Measurements from ENCODE around the gene PCDHB16.
"Not testable (repeated sequence)": the region's sequence is repeated elsewhere in the genome, so short reads cannot be mapped to it uniquely, and the experiment has no call there.

Gene PCDHB16

DNA sequence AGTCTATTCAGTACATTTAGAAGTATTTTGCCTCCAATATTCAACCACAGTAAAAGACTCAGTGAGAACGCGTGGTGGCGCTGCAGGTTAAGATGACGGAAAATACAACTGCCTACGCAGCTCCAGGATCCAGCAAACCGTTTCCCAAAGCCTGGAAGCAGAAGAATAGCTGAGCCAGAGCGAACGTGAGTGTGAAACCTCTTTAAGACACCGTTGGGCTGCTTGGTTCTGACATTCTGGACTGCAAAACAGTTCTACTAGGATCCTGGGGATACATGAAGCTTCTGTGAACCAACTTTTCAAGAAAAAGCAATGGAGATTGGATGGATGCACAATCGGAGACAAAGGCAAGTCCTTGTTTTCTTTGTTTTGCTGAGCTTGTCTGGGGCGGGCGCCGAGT lies at the start of gene PCDHB16:
Gene PCDHB16, plus strand, starts transcription at position 140 of the 400 bp plus-strand sequence. Its CDS starts 173 bp downstream, at position 313.
- no peak for DNase-seq

DNA sequence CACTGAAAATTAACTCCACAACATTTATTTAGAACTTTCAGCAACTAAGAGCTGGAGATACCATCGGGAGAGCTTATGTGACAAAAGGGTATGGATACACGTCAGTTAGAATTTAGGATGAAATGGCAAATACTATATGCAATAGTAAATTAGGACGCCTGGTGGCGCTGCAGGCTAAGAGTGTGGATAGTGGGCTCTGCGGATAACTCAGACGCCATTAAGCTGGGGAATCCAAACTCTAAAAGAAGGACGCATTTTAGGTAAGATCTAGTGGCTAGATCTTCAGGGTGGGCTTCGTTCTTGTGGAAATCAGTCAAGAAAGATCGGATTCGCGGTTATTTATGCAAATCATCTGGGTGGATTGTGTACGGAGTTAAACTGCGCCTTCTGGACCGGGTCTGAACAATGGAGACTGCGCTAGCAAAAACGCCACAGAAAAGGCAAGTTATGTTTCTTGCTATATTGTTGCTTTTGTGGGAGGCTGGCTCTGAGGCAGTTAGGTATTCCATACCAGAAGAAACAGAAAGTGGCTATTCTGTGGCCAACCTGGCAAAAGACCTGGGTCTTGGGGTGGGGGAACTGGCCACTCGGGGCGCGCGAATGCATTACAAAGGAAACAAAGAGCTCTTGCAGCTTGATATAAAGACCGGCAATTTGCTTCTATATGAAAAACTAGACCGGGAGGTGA lies 47.0 kb upstream of the PCDHB16 start, which contains the start of gene PCDHB5:
Gene PCDHB5, plus strand, starts transcription at position 177 of the 688 bp plus-strand sequence. Its CDS starts 229 bp downstream, at position 406.
- no peak for DNase-seq

DNA sequence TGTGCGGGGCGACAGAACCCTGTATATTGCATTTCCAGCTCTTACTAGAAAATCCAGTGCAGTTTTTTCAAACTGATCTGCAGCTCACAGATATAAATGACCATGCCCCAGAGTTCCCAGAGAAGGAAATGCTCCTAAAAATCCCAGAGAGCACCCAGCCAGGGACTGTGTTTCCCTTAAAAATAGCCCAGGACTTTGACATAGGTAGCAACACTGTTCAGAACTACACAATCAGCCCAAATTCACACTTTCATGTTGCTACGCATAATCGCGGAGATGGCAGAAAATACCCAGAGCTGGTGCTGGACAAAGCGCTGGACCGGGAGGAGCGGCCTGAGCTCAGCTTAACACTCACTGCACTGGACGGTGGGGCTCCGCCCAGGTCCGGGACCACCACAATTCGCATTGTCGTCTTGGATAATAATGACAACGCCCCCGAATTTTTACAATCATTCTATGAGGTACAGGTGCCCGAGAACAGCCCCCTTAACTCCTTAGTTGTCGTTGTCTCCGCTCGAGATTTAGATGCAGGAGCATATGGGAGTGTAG lies 46.4 kb upstream of the PCDHB16 start:
- DNase-seq: no peak

DNA sequence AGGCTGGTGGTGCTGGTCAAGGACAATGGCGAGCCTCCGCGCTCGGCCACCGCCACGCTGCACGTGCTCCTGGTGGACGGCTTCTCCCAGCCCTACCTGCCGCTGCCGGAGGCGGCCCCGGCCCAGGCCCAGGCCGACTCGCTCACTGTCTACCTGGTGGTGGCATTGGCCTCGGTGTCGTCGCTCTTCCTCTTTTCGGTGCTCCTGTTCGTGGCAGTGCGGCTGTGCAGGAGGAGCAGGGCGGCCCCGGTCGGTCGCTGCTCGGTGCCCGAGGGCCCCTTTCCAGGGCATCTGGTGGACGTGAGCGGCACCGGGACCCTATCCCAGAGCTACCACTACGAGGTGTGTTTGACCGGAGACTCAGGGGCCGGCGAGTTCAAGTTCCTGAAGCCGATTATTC lies 44.8 kb upstream of the PCDHB16 start:
- not testable (repeated sequence) for DNase-seq

DNA sequence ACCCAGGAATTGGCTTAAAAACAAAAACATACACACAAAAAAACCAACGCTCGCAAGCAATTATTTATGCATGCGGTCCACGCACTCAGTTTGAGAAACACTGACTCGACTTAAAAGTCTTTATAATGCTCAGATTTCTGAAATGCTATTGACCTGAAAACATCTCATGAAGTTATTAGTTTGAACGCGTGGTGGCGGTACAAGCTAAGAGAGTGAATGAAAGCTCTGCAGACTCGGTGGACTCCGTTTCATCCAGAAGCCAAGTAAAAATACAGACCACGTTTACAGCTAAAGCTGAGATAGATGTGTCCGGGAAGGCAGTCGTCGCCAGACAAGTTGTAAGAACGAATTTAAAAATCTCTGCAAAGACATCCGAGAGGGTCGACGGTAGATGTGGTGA lies 32.4 kb upstream of the PCDHB16 start, which contains the start of gene PCDHB6:
Gene PCDHB6, plus strand, starts transcription at position 246 of the 400 bp plus-strand sequence. CDS start 201 bp downstream, outside the sequence.
- no peak for DNase-seq

DNA sequence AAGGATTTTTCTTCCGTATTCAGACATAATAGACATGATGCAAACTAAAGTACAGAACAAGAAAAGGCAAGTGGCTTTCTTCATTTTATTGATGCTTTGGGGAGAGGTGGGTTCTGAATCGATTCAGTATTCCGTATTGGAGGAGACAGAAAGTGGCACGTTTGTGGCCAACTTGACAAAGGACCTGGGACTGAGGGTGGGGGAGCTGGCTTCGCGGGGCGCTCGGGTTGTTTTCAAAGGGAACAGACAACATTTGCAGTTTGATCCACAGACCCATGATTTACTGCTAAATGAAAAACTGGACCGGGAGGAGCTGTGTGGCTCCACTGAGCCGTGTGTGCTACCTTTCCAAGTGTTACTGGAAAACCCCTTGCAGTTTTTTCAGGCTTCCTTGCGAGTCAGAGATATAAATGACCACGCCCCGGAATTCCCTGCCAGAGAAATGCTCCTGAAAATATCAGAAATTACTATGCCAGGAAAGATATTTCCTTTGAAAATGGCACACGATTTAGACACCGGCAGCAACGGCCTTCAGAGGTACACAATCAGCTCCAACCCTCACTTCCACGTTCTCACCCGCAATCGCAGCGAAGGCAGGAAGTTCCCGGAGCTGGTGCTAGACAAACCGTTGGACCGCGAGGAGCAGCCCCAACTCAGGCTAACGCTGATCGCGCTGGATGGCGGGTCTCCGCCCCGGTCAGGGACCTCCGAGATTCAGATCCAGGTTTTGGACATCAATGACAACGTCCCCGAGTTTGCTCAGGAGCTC lies 31.8 kb upstream of the PCDHB16 start:
- DNase-seq: no peak

DNA sequence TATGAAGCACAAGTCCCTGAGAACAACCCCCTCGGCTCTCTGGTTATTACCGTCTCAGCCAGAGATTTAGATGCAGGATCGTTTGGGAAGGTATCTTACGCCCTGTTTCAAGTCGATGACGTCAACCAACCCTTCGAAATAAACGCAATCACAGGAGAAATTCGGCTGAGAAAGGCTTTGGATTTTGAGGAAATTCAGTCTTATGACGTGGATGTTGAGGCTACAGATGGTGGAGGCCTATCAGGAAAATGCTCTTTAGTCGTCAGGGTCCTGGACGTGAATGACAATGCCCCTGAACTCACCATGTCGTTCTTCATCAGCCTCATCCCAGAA lies 31.2 kb upstream of the PCDHB16 start:
- DNase-seq: no peak

DNA sequence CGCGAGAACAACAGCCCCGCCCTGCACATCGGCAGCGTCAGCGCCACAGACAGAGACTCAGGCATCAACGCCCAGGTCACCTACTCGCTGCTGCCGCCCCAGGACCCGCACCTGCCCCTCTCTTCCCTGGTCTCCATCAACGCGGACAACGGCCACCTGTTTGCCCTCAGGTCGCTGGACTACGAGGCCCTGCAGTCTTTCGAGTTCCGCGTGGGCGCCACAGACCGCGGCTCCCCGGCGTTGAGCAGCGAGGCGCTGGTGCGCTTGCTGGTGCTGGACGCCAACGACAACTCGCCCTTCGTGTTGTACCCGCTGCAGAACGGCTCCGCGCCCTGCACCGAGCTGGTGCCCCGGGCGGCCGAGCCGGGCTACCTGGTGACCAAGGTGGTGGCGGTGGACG lies 30.6 kb upstream of the PCDHB16 start:
- not testable (repeated sequence) for DNase-seq

DNA sequence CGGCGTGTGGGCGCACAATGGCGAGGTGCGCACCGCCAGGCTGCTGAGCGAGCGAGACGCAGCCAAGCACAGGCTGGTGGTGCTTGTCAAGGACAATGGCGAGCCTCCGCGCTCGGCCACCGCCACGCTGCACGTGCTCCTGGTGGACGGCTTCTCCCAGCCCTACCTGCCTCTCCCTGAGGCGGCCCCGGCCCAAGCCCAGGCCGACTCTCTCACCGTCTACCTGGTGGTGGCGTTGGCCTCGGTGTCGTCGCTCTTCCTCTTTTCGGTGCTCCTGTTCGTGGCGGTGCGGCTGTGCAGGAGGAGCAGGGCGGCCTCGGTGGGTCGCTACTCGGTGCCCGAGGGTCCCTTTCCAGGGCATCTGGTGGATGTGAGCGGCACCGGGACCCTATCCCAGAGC lies 30.1 kb upstream of the PCDHB16 start:
- DNase-seq: not testable (repeated sequence)

DNA sequence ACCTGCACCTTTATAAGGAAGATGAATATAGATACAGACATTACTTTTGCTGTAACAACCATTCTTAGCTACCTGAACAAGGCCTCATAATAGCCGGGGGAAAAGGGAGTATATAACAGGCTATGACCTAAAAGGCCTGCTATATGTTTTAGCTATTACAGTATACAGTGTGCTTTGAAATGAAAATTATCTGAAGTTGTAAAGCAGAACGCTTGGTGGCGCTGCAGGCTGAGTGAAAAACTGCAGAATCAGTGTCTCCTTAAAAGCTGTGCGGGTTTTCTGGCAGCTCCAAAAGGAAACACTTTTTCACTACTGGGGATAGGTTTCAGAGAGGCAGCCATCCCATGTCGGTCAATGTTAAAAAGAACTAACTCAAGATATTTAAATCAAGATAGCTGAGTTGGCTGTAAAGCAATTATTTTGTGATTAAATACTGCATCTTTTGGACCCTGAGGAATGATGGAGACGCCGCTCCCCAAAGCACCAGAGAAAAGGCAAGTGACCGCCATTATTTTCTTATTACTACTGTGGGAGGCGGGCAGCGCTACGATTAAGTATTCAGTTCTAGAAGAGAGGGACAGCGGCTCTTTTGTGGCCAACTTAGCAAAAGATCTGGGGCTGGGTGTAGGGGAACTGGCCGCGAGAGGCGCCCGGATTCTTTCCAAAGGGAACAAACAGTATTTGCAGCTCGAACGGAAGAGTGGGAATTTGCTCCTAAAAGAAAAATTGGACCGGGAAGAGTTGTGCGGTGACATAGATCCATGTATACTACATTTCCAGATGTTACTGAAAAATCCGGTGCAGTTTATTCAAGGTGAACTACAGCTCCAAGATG lies 26.4 kb upstream of the PCDHB16 start:
- DNase-seq: no peak

DNA sequence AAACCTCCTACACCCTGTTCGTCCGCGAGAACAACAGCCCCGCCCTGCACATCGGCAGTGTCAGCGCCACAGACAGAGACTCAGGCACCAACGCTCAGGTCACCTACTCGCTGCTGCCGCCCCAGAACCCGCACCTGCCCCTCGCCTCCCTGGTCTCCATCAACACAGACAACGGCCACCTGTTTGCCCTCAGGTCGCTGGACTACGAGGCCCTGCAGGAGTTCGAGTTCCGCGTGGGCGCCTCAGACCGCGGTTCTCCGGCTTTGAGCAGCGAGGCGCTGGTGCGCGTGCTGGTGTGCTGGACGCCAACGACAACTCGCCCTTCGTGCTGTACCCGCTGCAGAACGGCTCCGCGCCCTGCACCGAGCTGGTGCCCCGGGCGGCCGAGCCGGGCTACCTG lies 24.8 kb upstream of the PCDHB16 start:
- not testable (repeated sequence) for DNase-seq

DNA sequence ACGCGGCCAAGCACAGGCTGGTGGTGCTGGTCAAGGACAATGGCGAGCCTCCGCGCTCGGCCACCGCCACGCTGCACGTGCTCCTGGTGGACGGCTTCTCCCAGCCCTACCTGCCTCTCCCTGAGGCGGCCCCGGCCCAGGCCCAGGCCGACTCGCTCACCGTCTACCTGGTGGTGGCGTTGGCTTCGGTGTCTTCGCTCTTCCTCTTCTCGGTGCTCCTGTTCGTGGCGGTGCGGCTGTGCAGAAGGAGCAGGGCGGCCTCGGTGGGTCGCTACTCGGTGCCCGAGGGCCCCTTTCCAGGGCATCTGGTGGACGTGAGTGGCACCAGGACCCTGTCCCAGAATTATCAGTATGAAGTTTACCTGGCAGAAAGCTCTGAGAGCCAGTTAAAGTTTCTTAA lies 24.3 kb upstream of the PCDHB16 start:
- DNase-seq: not testable (repeated sequence)

DNA sequence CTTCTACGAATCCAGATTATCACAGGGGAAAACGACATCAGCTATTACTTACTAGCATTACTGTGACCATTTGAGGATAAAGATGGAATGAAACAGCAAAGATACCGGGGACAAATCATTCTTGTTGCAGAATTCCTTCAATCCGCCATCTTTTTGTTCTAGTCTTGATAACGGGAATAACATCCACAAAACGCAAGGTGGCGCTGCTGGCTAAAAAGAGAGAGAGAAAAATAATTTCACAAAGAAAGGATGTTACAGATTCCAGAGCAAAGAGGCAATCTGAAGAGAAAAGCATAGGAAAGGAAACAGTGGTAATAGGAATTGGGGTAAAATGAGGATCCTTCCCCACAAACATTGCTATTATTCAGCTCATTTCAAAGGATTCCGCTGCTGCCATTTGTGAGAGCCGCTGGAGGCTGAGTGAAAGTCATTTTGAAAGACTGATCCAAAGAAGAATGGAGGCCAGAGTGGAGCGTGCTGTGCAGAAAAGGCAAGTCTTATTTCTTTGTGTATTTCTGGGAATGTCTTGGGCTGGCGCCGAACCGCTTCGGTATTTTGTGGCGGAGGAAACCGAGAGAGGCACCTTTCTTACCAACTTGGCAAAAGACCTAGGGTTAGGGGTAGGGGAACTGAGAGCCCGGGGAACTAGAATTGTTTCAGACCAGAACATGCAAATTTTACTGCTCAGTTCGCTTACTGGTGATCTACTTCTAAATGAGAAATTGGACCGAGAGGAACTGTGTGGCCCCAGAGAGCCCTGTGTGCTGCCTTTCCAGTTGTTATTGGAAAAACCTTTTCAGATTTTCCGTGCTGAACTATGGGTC lies 9.6 kb upstream of the PCDHB16 start, which contains the start of gene PCDHB7:
Gene PCDHB7, plus strand, starts transcription at position 264 of the 824 bp plus-strand sequence. Its CDS starts 192 bp downstream, at position 456.
- no peak for DNase-seq

DNA sequence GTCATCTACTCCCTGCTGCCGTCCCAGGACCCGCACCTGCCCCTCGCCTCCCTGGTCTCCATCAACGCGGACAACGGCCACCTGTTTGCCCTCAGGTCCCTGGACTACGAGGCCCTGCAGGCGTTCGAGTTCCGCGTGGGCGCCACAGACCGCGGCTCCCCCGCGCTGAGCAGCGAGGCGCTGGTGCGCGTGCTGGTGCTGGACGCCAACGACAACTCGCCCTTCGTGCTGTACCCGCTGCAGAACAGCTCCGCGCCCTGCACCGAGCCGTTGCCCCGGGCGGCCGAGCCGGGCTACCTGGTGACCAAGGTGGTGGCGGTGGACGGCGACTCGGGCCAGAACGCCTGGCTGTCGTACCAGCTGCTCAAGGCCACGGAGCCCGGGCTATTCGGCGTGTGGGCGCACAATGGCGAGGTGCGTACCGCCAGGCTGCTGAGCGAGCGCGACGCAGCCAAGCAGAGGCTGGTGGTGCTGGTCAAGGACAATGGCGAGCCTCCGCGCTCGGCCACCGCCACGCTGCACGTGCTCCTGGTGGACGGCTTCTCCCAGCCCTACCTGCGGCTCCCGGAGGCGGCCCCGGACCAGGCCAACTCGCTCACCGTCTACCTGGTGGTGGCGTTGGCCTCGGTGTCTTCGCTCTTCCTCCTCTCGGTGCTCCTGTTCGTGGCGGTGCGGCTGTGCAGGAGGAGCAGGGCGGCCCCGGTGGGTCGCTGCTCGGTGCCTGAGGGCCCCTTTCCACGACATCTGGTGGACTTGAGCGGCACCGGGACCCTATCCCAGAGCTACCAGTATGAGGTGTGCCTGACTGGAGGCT lies 7.7 kb upstream of the PCDHB16 start:
- DNase-seq: not testable (repeated sequence)

DNA sequence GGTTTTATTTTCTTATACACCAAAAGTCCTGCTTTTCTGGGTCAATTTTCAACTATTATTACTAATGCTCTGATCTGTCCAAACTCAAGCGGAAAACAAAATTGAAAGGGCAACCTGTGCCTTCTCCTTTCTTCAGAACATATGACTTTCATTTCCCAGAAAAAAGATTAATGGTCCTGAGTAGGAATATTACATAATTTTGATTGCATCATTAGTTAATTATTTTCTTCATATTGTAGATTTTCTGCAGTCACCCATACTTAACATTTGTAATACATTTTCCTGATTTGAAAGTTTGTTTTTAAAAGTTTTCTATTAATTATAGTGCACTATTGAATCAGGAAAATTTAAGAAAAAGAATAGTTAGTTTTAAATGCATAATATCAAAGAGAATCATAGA lies 6.3 kb upstream of the PCDHB16 start:
- DNase-seq: no peak

DNA sequence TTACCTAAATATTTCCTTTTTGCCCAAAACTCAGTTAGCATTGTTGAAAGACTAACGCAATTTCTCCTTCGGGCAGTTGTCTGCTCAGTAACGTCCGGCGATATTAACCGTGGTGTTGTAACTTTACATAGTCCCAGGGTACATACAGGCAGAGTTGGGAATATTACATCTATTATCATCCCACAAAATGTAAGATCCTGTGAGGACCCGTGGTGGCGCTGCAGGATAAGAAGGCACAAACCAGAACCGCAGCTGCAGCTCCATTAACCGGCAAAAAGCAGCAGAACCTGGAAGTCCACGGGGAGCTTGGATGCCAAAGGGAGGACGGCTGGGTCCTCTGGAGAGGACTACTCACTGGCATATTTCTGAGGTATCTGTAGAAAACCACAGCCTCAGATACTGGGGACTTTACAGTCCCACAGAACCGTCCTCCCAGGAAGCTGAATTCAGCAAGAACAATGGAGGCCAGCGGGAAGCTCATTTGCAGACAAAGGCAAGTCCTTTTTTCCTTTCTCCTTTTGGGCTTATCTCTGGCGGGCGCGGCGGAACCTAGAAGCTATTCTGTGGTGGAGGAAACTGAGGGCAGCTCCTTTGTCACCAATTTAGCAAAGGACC lies 4.5 kb upstream of the PCDHB16 start, which contains the start of gene PCDHB8:
Gene PCDHB8, plus strand, starts transcription at position 214 of the 615 bp plus-strand sequence. Its CDS starts 245 bp downstream, at position 459.
- DNase-seq: not testable (repeated sequence)

DNA sequence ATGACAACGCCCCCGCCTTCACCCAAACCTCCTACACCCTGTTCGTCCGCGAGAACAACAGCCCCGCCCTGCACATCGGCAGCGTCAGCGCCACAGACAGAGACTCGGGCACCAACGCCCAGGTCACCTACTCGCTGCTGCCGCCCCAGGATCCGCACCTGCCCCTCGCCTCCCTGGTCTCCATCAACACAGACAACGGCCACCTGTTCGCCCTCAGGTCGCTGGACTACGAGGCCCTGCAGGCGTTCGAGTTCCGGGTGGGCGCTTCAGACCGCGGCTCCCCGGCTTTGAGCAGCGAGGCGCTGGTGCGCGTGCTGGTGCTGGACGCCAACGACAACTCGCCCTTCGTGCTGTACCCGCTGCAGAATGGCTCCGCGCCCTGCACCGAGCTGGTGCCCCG lies 2.8 kb upstream of the PCDHB16 start:
- not testable (repeated sequence) for DNase-seq

DNA sequence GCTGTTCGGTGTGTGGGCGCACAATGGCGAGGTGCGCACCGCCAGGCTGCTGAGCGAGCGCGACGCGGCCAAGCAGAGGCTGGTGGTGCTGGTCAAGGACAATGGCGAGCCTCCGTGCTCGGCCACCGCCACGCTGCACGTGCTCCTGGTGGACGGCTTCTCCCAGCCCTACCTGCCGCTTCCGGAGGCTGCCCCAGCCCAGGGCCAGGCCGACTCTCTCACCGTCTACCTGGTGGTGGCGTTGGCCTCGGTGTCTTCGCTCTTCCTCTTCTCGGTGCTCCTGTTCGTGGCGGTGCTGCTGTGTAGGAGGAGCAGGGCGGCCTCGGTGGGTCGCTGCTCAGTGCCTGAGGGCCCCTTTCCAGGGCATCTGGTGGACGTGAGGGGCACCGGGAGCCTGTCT lies 2.3 kb upstream of the PCDHB16 start:
- DNase-seq: not testable (repeated sequence)

DNA sequence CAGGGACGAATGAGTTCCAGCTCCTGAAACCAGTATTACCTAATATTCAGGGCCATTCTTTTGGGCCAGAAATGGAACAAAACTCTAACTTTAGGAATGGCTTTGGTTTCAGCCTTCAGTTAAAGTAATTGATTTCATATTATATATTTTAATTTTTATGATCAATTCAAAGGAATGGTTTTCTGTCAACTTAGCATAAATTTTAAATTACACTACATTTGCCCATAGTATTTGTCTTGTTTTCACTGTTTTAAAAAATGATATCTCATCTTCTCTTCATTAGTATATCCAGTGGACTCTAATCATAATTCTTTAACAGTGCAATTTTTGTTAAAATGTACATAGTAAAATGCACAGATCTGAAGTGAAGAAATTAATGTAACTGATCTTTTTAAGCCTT lies 1.9 kb upstream of the PCDHB16 start:
- no peak for DNase-seq
